Activated T-cell treated with anti-CD3 and anti-CD28 coated beads, Interleukin-2, amount 50 U/mL, for 48 hours (primary cell): Measurements from ENCODE around the gene SEMA3B.
A peak's percentile ranks its signal among the peaks of the same experiment; 100 is the strongest.
"Not testable (repeated sequence)": the region's sequence is repeated elsewhere in the genome, so short reads cannot be mapped to it uniquely, and the experiment has no call there.

Source experiments
- DNase-seq, 2 experiments: peaks; one replicate each; pipeline ENCODE4 v3.0.0-alpha.2; 2020

The SEMA3B gene

GRCh38 chr3:50268703-50269451 is at the start of gene SEMA3B:
TSS of gene SEMA3B (plus strand) at chr3:50269147. CDS start at chr3:50269241, 94 bp downstream.
- DNase-seq, result no peak

GRCh38 chr3:50219285-50219684 is 49.7 kb upstream of the SEMA3B start:
- no peak for DNase-seq

GRCh38 chr3:50220109-50220508 is 48.8 kb upstream of the SEMA3B start:
- no peak for DNase-seq

- DNase-seq, result no peak
Observed at GRCh38 chr3:50221051-50221410, 47.9 kb upstream of the SEMA3B start.

- no peak for DNase-seq
Observed at GRCh38 chr3:50221411-50222168, 47.4 kb upstream of the SEMA3B start.

GRCh38 chr3:50222169-50222528 is 46.8 kb upstream of the SEMA3B start:
- DNase-seq, result no peak

GRCh38 chr3:50224639-50225038 is 44.3 kb upstream of the SEMA3B start:
- no peak for DNase-seq

GRCh38 chr3:50226888-50227389 is 42.0 kb upstream of the SEMA3B start:
- DNase-seq, result peak; percentile 76 to 77

- peak; percentile 90 to 94 for DNase-seq
Observed at GRCh38 chr3:50227390-50228183, 41.4 kb upstream of the SEMA3B start.

- DNase-seq, result not testable (repeated sequence)
Observed at GRCh38 chr3:50228184-50228763, 40.7 kb upstream of the SEMA3B start.

GRCh38 chr3:50229490-50229889 is 39.5 kb upstream of the SEMA3B start:
- no peak for DNase-seq

GRCh38 chr3:50230104-50230793 is 38.7 kb upstream of the SEMA3B start:
- DNase-seq, result no peak

- no peak for DNase-seq
Observed at GRCh38 chr3:50230794-50231125, 38.2 kb upstream of the SEMA3B start.

GRCh38 chr3:50231581-50231980 is 37.4 kb upstream of the SEMA3B start:
- no peak for DNase-seq

GRCh38 chr3:50232303-50232702 is 36.6 kb upstream of the SEMA3B start:
- no peak for DNase-seq

GRCh38 chr3:50233176-50233575 is 35.8 kb upstream of the SEMA3B start:
- DNase-seq, result no peak

GRCh38 chr3:50235716-50236483 is 33.0 kb upstream of the SEMA3B start, which contains the start of gene GNAI2:
TSS of gene GNAI2 (plus strand) at chr3:50236204. CDS start at chr3:50236336, 132 bp downstream.
- DNase-seq, result peak; percentile 99 to 100

- DNase-seq, result no peak
Observed at GRCh38 chr3:50236484-50237132, 32.3 kb upstream of the SEMA3B start.

- DNase-seq, result peak in 1 of 2 experiments; percentile 65
Observed at GRCh38 chr3:50237133-50237651, 31.8 kb upstream of the SEMA3B start.

- DNase-seq, result peak; percentile 90 to 93
Observed at GRCh38 chr3:50237754-50238548, 31.0 kb upstream of the SEMA3B start.
